HepG2 (cell line): ENCODE measurements around the gene TBC1D22A. TPM values are rescaled to one million over a fixed set of nuclear protein-coding genes. Genes with fewer than 3 reads are reported as not detected.

Source experiments
- ATAC-seq: fragments of 200-7000 bp; cut with Tn5 transposase; 3 replicates; pipeline ENCODE4 v1.9.1; 2020; ENCODE audit warnings: mild to moderate bottlenecking, moderate library complexity
- BruUV-seq: library from RNA; stranded (reverse); fragments of 400-500 nt; replicated peaks from 2 replicates; lab custom pipeline; 2021; lab: Mats Ljungman, UMichigan
- CTCF ChIA-PET: fragments of 300-600 bp; formaldehyde crosslinking; extraction: SDS; loops from one replicate; lab custom pipeline; 2021; ENCODE audit warnings: low total read pairs, inconsistent platforms, low intra/inter-chr PET ratio; lab: Yijun Ruan, JAX
- POLR2A ChIA-PET: fragments of 350-600 bp; sonication (Branson Sonifier 250); formaldehyde crosslinking; loops from one replicate; lab custom pipeline; 2020; ENCODE audit warnings: antibody characterized with exemption, inconsistent platforms; lab: Yijun Ruan, JAX
- DNase-seq: peaks from one replicate; pipeline ENCODE4 v3.0.0-alpha.2; 2015; ENCODE audit warnings: low spot score
- FAIRE-seq: peaks from 3 replicates; lab custom pipeline; 2011; peaks lifted over from hg19 to GRCh38; lab: Jason Lieb, UNC
- H2AFZ ChIP-seq: one replicate; pipeline ENCODE4 v1.6.1; 2011; ENCODE audit warnings: low read length, inconsistent platforms
- H3K27ac ChIP-seq: fragments of 300-600 bp; 3 replicates; pipeline ENCODE4 v1.8.0; 2011; ENCODE audit warnings: mixed run types, mild to moderate bottlenecking, mixed read lengths, low read length, inconsistent platforms; ENCODE audit not compliant: insufficient read depth; ENCODE audit errors: extremely low read length
- H3K27me3 ChIP-seq, 2 experiments: fragments of 200-600 bp in 1 of 2; 2 replicates in 1 of 2; 3 replicates in 1 of 2; pipeline versions ENCODE4 v1.6.0 to v1.8.0; 2011; ENCODE audit warnings: low read length in 2 of 2, mild to moderate bottlenecking in 2 of 2, moderate library complexity in 2 of 2, inconsistent platforms in 1 of 2; ENCODE audit not compliant: insufficient read depth in 2 of 2, control insufficient read depth in 1 of 2
- H3K36me3 ChIP-seq, 2 experiments: fragments of 200-600 bp in 1 of 2; replicated peaks in 1 of 2; 2 replicates in 1 of 2; 3 replicates in 1 of 2; pipeline versions ENCODE4 v1.5.1 to v1.8.0; 2011; ENCODE audit warnings: low read length in 2 of 2, inconsistent platforms in 1 of 2; ENCODE audit not compliant: insufficient read depth in 2 of 2, control insufficient read depth in 1 of 2
- H3K4me1 ChIP-seq: 2 replicates; pipeline ENCODE4 v1.5.1; 2012; ENCODE audit warnings: low read length, inconsistent platforms; ENCODE audit not compliant: insufficient read depth
- H3K4me2 ChIP-seq: 2 replicates; pipeline ENCODE4 v1.6.0; 2011; ENCODE audit warnings: low read depth, low read length, inconsistent platforms
- H3K4me3 ChIP-seq, 3 experiments: fragments of 200-600 bp in 1 of 3; sonication (generic), shearing (Covaris generic) in 1 of 3; replicated peaks in 1 of 3; 2 replicates each; pipeline ENCODE4 v1.5.1; 2011 to 2016; ENCODE audit warnings: low read length in 3 of 3, inconsistent platforms in 2 of 3, low read depth in 2 of 3, mild to moderate bottlenecking in 2 of 3, control low read depth in 1 of 3, mixed read lengths in 1 of 3; ENCODE audit not compliant: insufficient read depth in 1 of 3
- H3K79me2 ChIP-seq: one replicate; pipeline ENCODE4 v1.6.1; 2011; ENCODE audit warnings: low read length, inconsistent platforms; ENCODE audit not compliant: insufficient read depth
- H3K9ac ChIP-seq: 2 replicates; pipeline ENCODE4 v1.6.0; 2011; ENCODE audit warnings: mild to moderate bottlenecking, low read depth, low read length, inconsistent platforms; ENCODE audit not compliant: insufficient read depth
- H3K9me3 ChIP-seq: 2 replicates; pipeline ENCODE4 v1.5.1; 2012; ENCODE audit warnings: mild to moderate bottlenecking, low read length
- H4K20me1 ChIP-seq: 2 replicates; pipeline ENCODE4 v1.6.0; 2011; ENCODE audit warnings: inconsistent platforms, mild to moderate bottlenecking, low read length, moderate library complexity; ENCODE audit not compliant: insufficient read depth
- NRL ChIP-seq: sonication (generic); formaldehyde crosslinking; IDR thresholded peaks from 2 replicates; pipeline ENCODE4 v1.5.0; 2020; ENCODE audit warnings: missing genetic modification reagents, mild to moderate bottlenecking, moderate library complexity, borderline replicate concordance
- POGZ ChIP-seq: sonication (generic); formaldehyde crosslinking; IDR thresholded peaks from 2 replicates; pipeline ENCODE4 v1.4.0; 2020; ENCODE audit warnings: mild to moderate bottlenecking, missing genetic modification reagents
- TAF1 ChIP-seq: sonication (generic); formaldehyde crosslinking; IDR thresholded peaks from 2 replicates; pipeline ENCODE4 v1.4.0; 2020; ENCODE audit warnings: missing genetic modification reagents
- ZNF678 ChIP-seq: sonication (generic); formaldehyde crosslinking; IDR thresholded peaks from 2 replicates; pipeline ENCODE4 v1.4.0; 2020; ENCODE audit warnings: mild to moderate bottlenecking, missing genetic modification reagents
- WGBS: methylation state at CpG from one replicate; pipeline ENCODE4 v1.1.6; 2017; ENCODE audit warnings: low lambda C conversion rate; 5-methylcytosine and 5-hydroxymethylcytosine counted together
- in situ Hi-C: cut with HindIII; loops from 2 replicates; pipeline ENCODE4 v1.10.0; 2017; ENCODE audit warnings: low pct_unique_long_range_greater_than_20kb; ENCODE audit not compliant: extremely low pct_ligation_motif_present
- intact Hi-C: fragments of 100-400 bp; cut with micrococcal nuclease; formaldehyde crosslinking; loops from one replicate; pipeline ENCODE4 v1.10.0; 2022; ENCODE audit not compliant: unreplicated experiment
- polyA plus RNA-seq, 8 experiments: library from polyadenylated mRNA; depleted of rRNA in 3 of 8; stranded (reverse) in 7 of 8; unstranded in 1 of 8; fragments of >200 nt; fragmentation: Illumina TruSeq in 4 of 8; extraction: Trizol in 4 of 8; gene quantifications; 2 replicates each; pipeline versions ENCODE4 v1.2.1 to v1.2.3, GENCODE V29; 2011 to 2016; ENCODE audit warnings: low read depth in 4 of 8, missing spikeins in 1 of 8, mixed read lengths in 1 of 8; ENCODE audit not compliant: insufficient read depth in 1 of 8
- total RNA-seq, 5 experiments: library from RNA; depleted of rRNA; stranded (reverse); fragments of >200 nt; fragmentation: Illumina TruSeq; extraction: Trizol; gene quantifications; 2 replicates each; pipeline ENCODE4 v1.2.3, GENCODE V29; 2016; ENCODE audit warnings: low read depth in 1 of 5
- TF ChIP-seq, protein P1 (sequence below): IDR thresholded peaks from 2 replicates; pipeline ENCODE4 v1.6.1; 2016; ENCODE audit warnings: control low read depth
- TF ChIP-seq, protein P2 (sequence below): sonication (generic); formaldehyde crosslinking; IDR thresholded peaks from 2 replicates; pipeline ENCODE4 v1.5.0; 2020; ENCODE audit warnings: missing genetic modification reagents
- TF ChIP-seq, protein P3 (sequence below): sonication (generic); formaldehyde crosslinking; IDR thresholded peaks from 2 replicates; pipeline ENCODE4 v1.5.0; 2020; ENCODE audit warnings: mild to moderate bottlenecking, missing genetic modification reagents
- TF ChIP-seq, protein P4 (sequence below): sonication (generic); formaldehyde crosslinking; IDR thresholded peaks from 2 replicates; pipeline ENCODE4; 2020; ENCODE audit warnings: missing genetic modification reagents, mild to moderate bottlenecking, borderline replicate concordance
- TF ChIP-seq, protein P5 (sequence below): sonication (generic); formaldehyde crosslinking; IDR thresholded peaks from one replicate; pipeline ENCODE4 v1.5.1; 2020; ENCODE audit warnings: mild to moderate bottlenecking, missing genetic modification reagents; ENCODE audit errors: not compliant biosample characterization

The TBC1D22A gene
- total and polyA plus RNA-seq, 2 of the 13 experiments (the other 11 are each of a cell fraction or from before 2014, with no cell fraction given) = 17.3 to 18.0 TPM

DNA sequence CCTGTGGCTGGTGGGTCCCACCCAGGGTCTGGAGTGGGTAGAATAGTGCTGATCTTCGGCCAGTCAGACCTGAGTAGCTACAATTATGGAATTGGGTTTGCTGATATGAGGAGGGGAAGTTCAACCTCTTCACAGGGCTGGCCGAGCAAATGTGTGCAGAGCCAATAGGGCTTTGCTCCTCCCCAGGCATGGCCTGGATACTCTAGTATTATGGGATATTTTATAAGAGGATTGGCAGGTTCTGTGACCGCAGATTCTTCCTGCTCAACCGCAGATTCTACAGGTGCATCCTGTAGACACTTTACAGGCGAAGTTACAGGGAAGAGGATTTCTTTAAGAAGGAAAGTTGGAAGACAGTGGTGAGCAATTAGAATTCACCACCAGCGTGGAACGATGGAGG, 44.3 kb downstream of the TBC1D22A start:
- Histone ChIP-seq H3K27me3 (no peaks in the 10 kb centered on the region), H3K79me2 (peaks cover 22% of the 10 kb centered on the region), H3K36me3 (peaks cover 15 to 28% of the 10 kb centered on the region in 2 experiments), H3K9me3 (no peaks in the 10 kb centered on the region), H2AFZ (no peak overlapping the region), H3K4me3 (no peak overlapping the region), H3K27ac (peak overlapping the region; percentile 78), H3K9ac (no peak overlapping the region), H4K20me1 (no peaks in the 10 kb centered on the region), H3K4me2 (peak overlapping the region; percentile 40; the same call in 1 of the 2 replicates), H3K4me1 (peaks cover 53% of the 10 kb centered on the region)
- no TSS peak for BruUV-seq
- in situ Hi-C loops (no loop called here), intact Hi-C loops (no loop called here)
- ATAC-seq = no peak
- no peak for TF ChIP-seq NRL (CRISPR knock-in tag)
- no peak for TF ChIP-seq TAF1 (CRISPR knock-in tag)
- TF ChIP-seq, protein P1, sequence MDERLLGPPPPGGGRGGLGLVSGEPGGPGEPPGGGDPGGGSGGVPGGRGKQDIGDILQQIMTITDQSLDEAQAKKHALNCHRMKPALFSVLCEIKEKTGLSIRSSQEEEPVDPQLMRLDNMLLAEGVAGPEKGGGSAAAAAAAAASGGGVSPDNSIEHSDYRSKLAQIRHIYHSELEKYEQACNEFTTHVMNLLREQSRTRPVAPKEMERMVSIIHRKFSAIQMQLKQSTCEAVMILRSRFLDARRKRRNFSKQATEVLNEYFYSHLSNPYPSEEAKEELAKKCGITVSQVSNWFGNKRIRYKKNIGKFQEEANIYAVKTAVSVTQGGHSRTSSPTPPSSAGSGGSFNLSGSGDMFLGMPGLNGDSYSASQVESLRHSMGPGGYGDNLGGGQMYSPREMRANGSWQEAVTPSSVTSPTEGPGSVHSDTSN (CRISPR knock-in tag) = no peak
- TF ChIP-seq ZNF678 (CRISPR knock-in tag) = no peak
- TF ChIP-seq, protein P2, sequence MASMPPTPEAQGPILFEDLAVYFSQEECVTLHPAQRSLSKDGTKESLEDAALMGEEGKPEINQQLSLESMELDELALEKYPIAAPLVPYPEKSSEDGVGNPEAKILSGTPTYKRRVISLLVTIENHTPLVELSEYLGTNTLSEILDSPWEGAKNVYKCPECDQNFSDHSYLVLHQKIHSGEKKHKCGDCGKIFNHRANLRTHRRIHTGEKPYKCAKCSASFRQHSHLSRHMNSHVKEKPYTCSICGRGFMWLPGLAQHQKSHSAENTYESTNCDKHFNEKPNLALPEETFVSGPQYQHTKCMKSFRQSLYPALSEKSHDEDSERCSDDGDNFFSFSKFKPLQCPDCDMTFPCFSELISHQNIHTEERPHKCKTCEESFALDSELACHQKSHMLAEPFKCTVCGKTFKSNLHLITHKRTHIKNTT (CRISPR knock-in tag) = no peak
- TF ChIP-seq, protein P3, sequence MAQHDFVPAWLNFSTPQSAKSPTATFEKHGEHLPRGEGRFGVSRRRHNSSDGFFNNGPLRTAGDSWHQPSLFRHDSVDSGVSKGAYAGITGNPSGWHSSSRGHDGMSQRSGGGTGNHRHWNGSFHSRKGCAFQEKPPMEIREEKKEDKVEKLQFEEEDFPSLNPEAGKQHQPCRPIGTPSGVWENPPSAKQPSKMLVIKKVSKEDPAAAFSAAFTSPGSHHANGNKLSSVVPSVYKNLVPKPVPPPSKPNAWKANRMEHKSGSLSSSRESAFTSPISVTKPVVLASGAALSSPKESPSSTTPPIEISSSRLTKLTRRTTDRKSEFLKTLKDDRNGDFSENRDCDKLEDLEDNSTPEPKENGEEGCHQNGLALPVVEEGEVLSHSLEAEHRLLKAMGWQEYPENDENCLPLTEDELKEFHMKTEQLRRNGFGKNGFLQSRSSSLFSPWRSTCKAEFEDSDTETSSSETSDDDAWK (CRISPR knock-in tag) = no peak
- TF ChIP-seq, protein P4, sequence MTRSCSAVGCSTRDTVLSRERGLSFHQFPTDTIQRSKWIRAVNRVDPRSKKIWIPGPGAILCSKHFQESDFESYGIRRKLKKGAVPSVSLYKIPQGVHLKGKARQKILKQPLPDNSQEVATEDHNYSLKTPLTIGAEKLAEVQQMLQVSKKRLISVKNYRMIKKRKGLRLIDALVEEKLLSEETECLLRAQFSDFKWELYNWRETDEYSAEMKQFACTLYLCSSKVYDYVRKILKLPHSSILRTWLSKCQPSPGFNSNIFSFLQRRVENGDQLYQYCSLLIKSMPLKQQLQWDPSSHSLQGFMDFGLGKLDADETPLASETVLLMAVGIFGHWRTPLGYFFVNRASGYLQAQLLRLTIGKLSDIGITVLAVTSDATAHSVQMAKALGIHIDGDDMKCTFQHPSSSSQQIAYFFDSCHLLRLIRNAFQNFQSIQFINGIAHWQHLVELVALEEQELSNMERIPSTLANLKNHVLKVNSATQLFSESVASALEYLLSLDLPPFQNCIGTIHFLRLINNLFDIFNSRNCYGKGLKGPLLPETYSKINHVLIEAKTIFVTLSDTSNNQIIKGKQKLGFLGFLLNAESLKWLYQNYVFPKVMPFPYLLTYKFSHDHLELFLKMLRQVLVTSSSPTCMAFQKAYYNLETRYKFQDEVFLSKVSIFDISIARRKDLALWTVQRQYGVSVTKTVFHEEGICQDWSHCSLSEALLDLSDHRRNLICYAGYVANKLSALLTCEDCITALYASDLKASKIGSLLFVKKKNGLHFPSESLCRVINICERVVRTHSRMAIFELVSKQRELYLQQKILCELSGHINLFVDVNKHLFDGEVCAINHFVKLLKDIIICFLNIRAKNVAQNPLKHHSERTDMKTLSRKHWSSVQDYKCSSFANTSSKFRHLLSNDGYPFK (CRISPR knock-in tag) = no peak
- TF ChIP-seq POGZ (CRISPR knock-in tag) = no peak
- TF ChIP-seq, protein P5, sequence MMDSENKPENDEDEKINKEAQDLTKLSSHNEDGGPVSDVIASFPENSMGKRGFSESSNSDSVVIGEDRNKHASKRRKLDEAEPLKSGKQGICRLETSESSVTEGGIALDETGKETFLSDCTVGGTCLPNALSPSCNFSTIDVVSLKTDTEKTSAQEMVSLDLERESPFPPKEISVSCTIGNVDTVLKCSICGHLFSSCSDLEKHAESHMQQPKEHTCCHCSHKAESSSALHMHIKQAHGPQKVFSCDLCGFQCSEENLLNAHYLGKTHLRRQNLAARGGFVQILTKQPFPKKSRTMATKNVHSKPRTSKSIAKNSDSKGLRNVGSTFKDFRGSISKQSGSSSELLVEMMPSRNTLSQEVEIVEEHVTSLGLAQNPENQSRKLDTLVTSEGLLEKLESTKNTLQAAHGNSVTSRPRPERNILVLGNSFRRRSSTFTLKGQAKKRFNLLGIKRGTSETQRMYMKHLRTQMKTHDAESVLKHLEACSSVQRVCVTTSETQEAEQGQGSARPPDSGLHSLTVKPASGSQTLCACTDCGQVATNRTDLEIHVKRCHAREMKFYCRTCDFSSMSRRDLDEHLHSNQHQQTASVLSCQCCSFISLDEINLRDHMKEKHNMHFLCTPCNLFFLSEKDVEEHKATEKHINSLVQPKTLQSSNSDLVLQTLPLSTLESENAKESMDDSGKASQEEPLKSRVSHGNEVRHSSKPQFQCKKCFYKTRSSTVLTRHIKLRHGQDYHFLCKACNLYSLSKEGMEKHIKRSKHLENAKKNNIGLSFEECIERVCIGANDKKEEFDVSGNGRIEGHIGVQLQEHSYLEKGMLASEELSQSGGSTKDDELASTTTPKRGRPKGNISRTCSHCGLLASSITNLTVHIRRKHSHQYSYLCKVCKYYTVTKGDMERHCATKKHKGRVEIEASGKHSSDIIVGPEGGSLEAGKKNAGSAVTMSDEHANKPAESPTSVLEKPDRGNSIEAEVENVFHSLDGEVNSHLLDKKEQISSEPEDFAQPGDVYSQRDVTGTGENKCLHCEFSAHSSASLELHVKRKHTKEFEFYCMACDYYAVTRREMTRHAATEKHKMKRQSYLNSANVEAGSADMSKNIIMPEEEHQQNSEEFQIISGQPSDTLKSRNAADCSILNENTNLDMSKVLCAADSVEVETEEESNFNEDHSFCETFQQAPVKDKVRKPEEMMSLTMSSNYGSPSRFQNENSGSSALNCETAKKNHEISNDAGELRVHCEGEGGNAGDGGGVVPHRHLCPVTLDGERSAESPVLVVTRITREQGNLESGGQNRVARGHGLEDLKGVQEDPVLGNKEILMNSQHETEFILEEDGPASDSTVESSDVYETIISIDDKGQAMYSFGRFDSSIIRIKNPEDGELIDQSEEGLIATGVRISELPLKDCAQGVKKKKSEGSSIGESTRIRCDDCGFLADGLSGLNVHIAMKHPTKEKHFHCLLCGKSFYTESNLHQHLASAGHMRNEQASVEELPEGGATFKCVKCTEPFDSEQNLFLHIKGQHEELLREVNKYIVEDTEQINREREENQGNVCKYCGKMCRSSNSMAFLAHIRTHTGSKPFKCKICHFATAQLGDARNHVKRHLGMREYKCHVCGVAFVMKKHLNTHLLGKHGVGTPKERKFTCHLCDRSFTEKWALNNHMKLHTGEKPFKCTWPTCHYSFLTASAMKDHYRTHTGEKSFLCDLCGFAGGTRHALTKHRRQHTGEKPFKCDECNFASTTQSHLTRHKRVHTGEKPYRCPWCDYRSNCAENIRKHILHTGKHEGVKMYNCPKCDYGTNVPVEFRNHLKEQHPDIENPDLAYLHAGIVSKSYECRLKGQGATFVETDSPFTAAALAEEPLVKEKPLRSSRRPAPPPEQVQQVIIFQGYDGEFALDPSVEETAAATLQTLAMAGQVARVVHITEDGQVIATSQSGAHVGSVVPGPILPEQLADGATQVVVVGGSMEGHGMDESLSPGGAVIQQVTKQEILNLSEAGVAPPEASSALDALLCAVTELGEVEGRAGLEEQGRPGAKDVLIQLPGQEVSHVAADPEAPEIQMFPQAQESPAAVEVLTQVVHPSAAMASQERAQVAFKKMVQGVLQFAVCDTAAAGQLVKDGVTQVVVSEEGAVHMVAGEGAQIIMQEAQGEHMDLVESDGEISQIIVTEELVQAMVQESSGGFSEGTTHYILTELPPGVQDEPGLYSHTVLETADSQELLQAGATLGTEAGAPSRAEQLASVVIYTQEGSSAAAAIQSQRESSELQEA (CRISPR knock-in tag) = no peak
- ChIA-PET POLR2A (interaction anchor here (0.6 to 1.8 kb wide), 4 partner anchors 32 to 245 kb away, joined by 3 to 12 read pairs (median 6); partner anchors contain the start of gene TBC1D22A), CTCF (interaction anchor here (0.6 kb wide), 2 partner anchors 8 to 43 kb away, joined by 3 read pairs; no protein-coding TSS in a partner anchor)
- no peak for FAIRE-seq
- 98% methylated on average over 7 of the region's 7 CpGs for WGBS
- no peak for DNase-seq
